GM12878 (cell line): Measurements from ENCODE around the gene NCS1. TPM values are rescaled to one million over a fixed set of nuclear protein-coding genes. Genes with fewer than 3 reads are reported as not detected.

ENCODE experiments used
- ATAC-seq: fragments of 200-7000 bp; cut with Tn5 transposase; 3 replicates; pipeline ENCODE4 v1.9.1; 2020; ENCODE audit warnings: mild to moderate bottlenecking, moderate library complexity
- BruUV-seq: library from RNA; stranded (reverse); fragments of 400-500 nt; replicated peaks from 2 replicates; lab custom pipeline; 2021; lab: Mats Ljungman, UMichigan
- CTCF ChIA-PET: fragments of 300-600 bp; sonication (Branson Sonifier 250); formaldehyde crosslinking; extraction: SDS; loops from one replicate; lab custom pipeline; 2021; ENCODE audit warnings: inconsistent platforms; lab: Yijun Ruan, JAX
- POLR2A ChIA-PET: fragments of 350-600 bp; formaldehyde crosslinking; extraction: SDS; loops from one replicate; lab custom pipeline; 2021; ENCODE audit warnings: inconsistent platforms; lab: Charles Lee
- RAD21 ChIA-PET: fragments of 300-600 bp; sonication (Branson Sonifier 250); formaldehyde crosslinking; loops from one replicate; lab custom pipeline; 2023; ENCODE audit warnings: antibody characterized with exemption; ENCODE audit not compliant: unreplicated experiment; lab: Charles Lee
- SMC1A ChIA-PET: fragments of 300-600 bp; sonication (Branson Sonifier 250); formaldehyde crosslinking; loops from one replicate; lab custom pipeline; 2023; ENCODE audit not compliant: unreplicated experiment, uncharacterized antibody; lab: Charles Lee
- DNase-seq: peaks from one replicate; pipeline ENCODE4 v3.0.0-alpha.2; 2011; ENCODE audit warnings: low read depth, low spot score
- FAIRE-seq: peaks from 3 replicates; lab custom pipeline; 2011; peaks lifted over from hg19 to GRCh38; lab: Jason Lieb, UNC
- H2AFZ ChIP-seq: 2 replicates; pipeline ENCODE4 v1.6.0; 2011; ENCODE audit warnings: low read depth, low read length, control low read depth; ENCODE audit not compliant: control insufficient read depth
- H3K27ac ChIP-seq: 2 replicates; pipeline ENCODE4 v1.5.1; 2011; ENCODE audit warnings: control low read depth; ENCODE audit not compliant: control insufficient read depth, insufficient read depth
- H3K27me3 ChIP-seq, 2 experiments: replicated peaks in 1 of 2; 2 replicates each; pipeline versions ENCODE4 v1.6.0 to v1.6.1; 2011; ENCODE audit warnings: low read length in 1 of 2; ENCODE audit not compliant: control insufficient read depth in 2 of 2, insufficient read depth in 2 of 2
- H3K36me3 ChIP-seq, 2 experiments: 2 replicates each; pipeline ENCODE4 v1.5.1; 2011; ENCODE audit warnings: low read length in 1 of 2; ENCODE audit not compliant: control insufficient read depth in 2 of 2, insufficient read depth in 2 of 2
- H3K4me1 ChIP-seq: 2 replicates; pipeline ENCODE4 v1.6.1; 2011; ENCODE audit warnings: mild to moderate bottlenecking, low read length, moderate library complexity, mixed read lengths; ENCODE audit not compliant: control insufficient read depth, insufficient read depth
- H3K4me2 ChIP-seq: 2 replicates; pipeline ENCODE4 v1.6.0; 2011; ENCODE audit warnings: control low read depth; ENCODE audit not compliant: control insufficient read depth, insufficient read depth
- H3K4me3 ChIP-seq: fragments of 200-600 bp; sonication (generic); 2 replicates; pipeline ENCODE4 v1.5.1; 2016
- H3K79me2 ChIP-seq: 2 replicates; pipeline ENCODE4 v1.6.0; 2011; ENCODE audit warnings: low read length; ENCODE audit not compliant: control insufficient read depth, insufficient read depth
- H3K9ac ChIP-seq: 2 replicates; pipeline ENCODE4 v1.8.0; 2011; ENCODE audit warnings: low read length, control low read depth, mixed read lengths; ENCODE audit not compliant: control insufficient read depth, insufficient read depth
- H3K9me3 ChIP-seq: replicated peaks from 3 replicates; pipeline ENCODE4 v1.5.1; 2011; ENCODE audit warnings: mild to moderate bottlenecking, low read length; ENCODE audit not compliant: control insufficient read depth, insufficient read depth
- H4K20me1 ChIP-seq: 2 replicates; pipeline ENCODE4 v1.6.0; 2011; ENCODE audit not compliant: control insufficient read depth, insufficient read depth
- CREM ChIP-seq: IDR thresholded peaks from 2 replicates; pipeline ENCODE4 v1.6.1; 2014; ENCODE audit warnings: antibody characterized with exemption, low read depth
- HDAC2 ChIP-seq: fragments of 200-600 bp; sonication (generic); IDR thresholded peaks from 2 replicates; pipeline ENCODE4 v1.6.1; 2017
- KAT2A ChIP-seq: conservative IDR thresholded peaks from 2 replicates; pipeline ENCODE4 v1.6.1; 2011; ENCODE audit warnings: low read depth, low read length; ENCODE audit not compliant: control insufficient read depth
- KLF5 ChIP-seq: fragments of 450-650 bp; IDR thresholded peaks from 2 replicates; pipeline ENCODE4 v1.6.1; 2014; ENCODE audit warnings: mild to moderate bottlenecking; ENCODE audit not compliant: partially characterized antibody
- MEF2A ChIP-seq: IDR thresholded peaks from 2 replicates; pipeline ENCODE4 v1.6.1; 2011; ENCODE audit warnings: low read depth, mild to moderate bottlenecking, low read length, moderate library complexity; ENCODE audit not compliant: insufficient read depth
- POLR2AphosphoS2 ChIP-seq: IDR thresholded peaks from 2 replicates; pipeline ENCODE4 v1.6.1; 2011; ENCODE audit warnings: low read depth, mild to moderate bottlenecking, low read length, improper control_type of control experiment, moderate library complexity
- POU2F2 ChIP-seq: IDR thresholded peaks from 3 replicates; pipeline ENCODE4 v1.6.1; 2011; ENCODE audit warnings: low read depth, mild to moderate bottlenecking, low read length, borderline replicate concordance
- RCOR1 ChIP-seq: conservative IDR thresholded peaks from 2 replicates; pipeline ENCODE4 v1.6.1; 2012; ENCODE audit warnings: low read depth, low read length, improper control_type of control experiment
- RELA ChIP-seq: fragments of 450-650 bp; IDR thresholded peaks from 2 replicates; pipeline ENCODE4 v1.8.0; 2014; ENCODE audit warnings: borderline replicate concordance; ENCODE audit not compliant: partially characterized antibody
- RUNX3 ChIP-seq: IDR thresholded peaks from 2 replicates; pipeline ENCODE4 v1.6.1; 2012; ENCODE audit warnings: low read length, inconsistent platforms
- SKIL ChIP-seq: fragments of 450-650 bp; IDR thresholded peaks from 2 replicates; pipeline ENCODE4 v1.6.1; 2017; ENCODE audit warnings: mild to moderate bottlenecking, low read depth, inconsistent platforms; ENCODE audit not compliant: poor library complexity, severe bottlenecking
- TBL1XR1 ChIP-seq: IDR thresholded peaks from 2 replicates; pipeline ENCODE4 v1.6.1; 2012; ENCODE audit warnings: low read depth, low read length, improper control_type of control experiment
- ZBTB4 ChIP-seq: fragments of 450-650 bp; formaldehyde crosslinking; IDR thresholded peaks from 2 replicates; pipeline ENCODE4 v1.4.0; 2022; ENCODE audit warnings: mild to moderate bottlenecking, moderate library complexity
- WGBS: methylation state at CpG from one replicate; pipeline ENCODE4 v1.1.6; 2016; ENCODE audit warnings: low lambda C conversion rate; ENCODE audit not compliant: insufficient replicate concordance, insufficient coverage; ENCODE audit errors: missing lambda C conversion rate; 5-methylcytosine and 5-hydroxymethylcytosine counted together
- in situ Hi-C: fragments of 300-500 bp; cut with MboI; formaldehyde crosslinking; loops from 9 replicates; pipeline ENCODE4 v1.14.3; 2018; ENCODE audit warnings: mixed read lengths
- intact Hi-C: fragments of 100-400 bp; cut with micrococcal nuclease; formaldehyde crosslinking; loops from one replicate; pipeline ENCODE4 v1.14.2; 2022; ENCODE audit not compliant: unreplicated experiment
- polyA plus RNA-seq, 11 experiments: library from polyadenylated mRNA; depleted of rRNA in 4 of 11; unstranded in 6 of 11; stranded (reverse) in 5 of 11; fragments of >200 nt; fragmentation: Nextera tagmentation in 4 of 11; fragmentation: Illumina TruSeq in 1 of 11; extraction: Ambion mirVana in 4 of 11; extraction: Trizol in 1 of 11; gene quantifications; 1 replicate in 1 of 11; 2 replicates in 10 of 11; pipeline versions ENCODE4 v1.2.1 to v1.2.3, GENCODE V29; 2011 to 2016; ENCODE audit warnings: inconsistent platforms in 2 of 11, missing spikeins in 2 of 11, low read depth in 1 of 11
- total RNA-seq, 4 experiments: library from RNA; depleted of rRNA in 3 of 4; stranded (reverse); fragments of >200 nt in 3 of 4; fragmentation: Illumina TruSeq in 1 of 4; extraction: Trizol in 1 of 4; gene quantifications; 2 replicates each; pipeline versions ENCODE4 v1.2.1 to v1.2.3, GENCODE V29; 2013 to 2021
- TF ChIP-seq, protein P1 (sequence below): fragments of 450-650 bp; IDR thresholded peaks from 2 replicates; pipeline ENCODE4 v1.6.1; 2017; ENCODE audit warnings: low read depth, mild to moderate bottlenecking, moderate library complexity
- TF ChIP-seq, protein P2 (sequence below): fragments of 450-650 bp; IDR thresholded peaks from 2 replicates; pipeline ENCODE4 v1.6.1; 2018; ENCODE audit warnings: borderline replicate concordance, mild to moderate bottlenecking; ENCODE audit not compliant: partially characterized antibody

Gene NCS1
- total and polyA plus RNA-seq, 10 of the 15 experiments (the other 5 are each of a cell fraction or from before 2014, with no cell fraction given), result 0.04 to 0.22 (median 0.06) TPM; not detected in 4

DNA sequence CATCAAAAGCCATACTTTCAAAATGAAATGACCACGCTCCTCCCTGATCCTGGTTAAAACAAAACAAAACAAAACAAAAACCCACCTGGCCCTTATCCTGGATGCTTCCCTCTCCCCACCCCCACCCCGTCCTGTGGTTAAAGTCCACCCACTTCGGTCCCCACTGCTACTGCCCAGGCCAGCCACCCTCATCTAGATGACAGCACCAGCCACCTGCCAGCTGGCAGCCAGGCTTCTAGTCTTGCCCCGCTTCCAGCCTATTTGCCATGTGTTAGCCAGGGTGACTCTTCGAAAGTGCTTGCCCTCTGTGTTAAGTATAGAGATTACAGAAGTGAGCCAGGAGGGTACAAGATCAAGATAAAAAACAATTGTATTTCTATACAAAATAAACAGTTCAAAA lies 27.5 kb upstream of the NCS1 start:
- FAIRE-seq (no peak), DNase-seq (no peak), ATAC-seq (no peak)
- Histone ChIP-seq H3K9me3 (no peaks in the 10 kb centered on the region), H3K9ac (no peak overlapping the region), H4K20me1 (no peaks in the 10 kb centered on the region; the same call in 1 of the 2 replicates), H3K36me3 (no peaks in the 10 kb centered on the region), H3K27ac (no peak overlapping the region), H3K4me2 (no peak overlapping the region), H3K27me3 (no peaks in the 10 kb centered on the region), H3K4me3 (no peak overlapping the region), H3K79me2 (no peaks in the 10 kb centered on the region), H2AFZ (no peak overlapping the region), H3K4me1 (no peaks in the 10 kb centered on the region)
- intact Hi-C loops, result no loop called here
- ChIA-PET POLR2A (interaction anchor here (0.6 kb wide), 1 partner anchor 18 kb away, joined by 3 read pairs; no protein-coding TSS in a partner anchor), SMC1A (interaction anchor here (0.7 to 1.2 kb wide), 2 partner anchors 9 to 16 kb away, joined by 3 read pairs; no protein-coding TSS in a partner anchor), CTCF (interaction anchor here (0.8 kb wide), 1 partner anchor 923 kb away, joined by 3 read pairs; no protein-coding TSS in a partner anchor), RAD21 (no interaction called here)
- WGBS, result 53% methylated on average over 4 of the region's 5 CpGs
- no TSS peak for BruUV-seq
- in situ Hi-C loops, result no loop called here
- TF ChIP-seq KAT2A (no peak), SKIL (no peak), HDAC2 (no peak), POLR2AphosphoS2 (no peak), RCOR1 (no peak), POU2F2 (no peak), MEF2A (no peak), TBL1XR1 (no peak), RUNX3 (no peak), ZBTB4 (CRISPR knock-in tag) (no peak), KLF5 (no peak), CREM (no peak), RELA (no peak)
- TF ChIP-seq, protein P1, sequence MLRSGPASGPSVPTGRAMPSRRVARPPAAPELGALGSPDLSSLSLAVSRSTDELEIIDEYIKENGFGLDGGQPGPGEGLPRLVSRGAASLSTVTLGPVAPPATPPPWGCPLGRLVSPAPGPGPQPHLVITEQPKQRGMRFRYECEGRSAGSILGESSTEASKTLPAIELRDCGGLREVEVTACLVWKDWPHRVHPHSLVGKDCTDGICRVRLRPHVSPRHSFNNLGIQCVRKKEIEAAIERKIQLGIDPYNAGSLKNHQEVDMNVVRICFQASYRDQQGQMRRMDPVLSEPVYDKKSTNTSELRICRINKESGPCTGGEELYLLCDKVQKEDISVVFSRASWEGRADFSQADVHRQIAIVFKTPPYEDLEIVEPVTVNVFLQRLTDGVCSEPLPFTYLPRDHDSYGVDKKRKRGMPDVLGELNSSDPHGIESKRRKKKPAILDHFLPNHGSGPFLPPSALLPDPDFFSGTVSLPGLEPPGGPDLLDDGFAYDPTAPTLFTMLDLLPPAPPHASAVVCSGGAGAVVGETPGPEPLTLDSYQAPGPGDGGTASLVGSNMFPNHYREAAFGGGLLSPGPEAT, result no peak
- TF ChIP-seq, protein P2, sequence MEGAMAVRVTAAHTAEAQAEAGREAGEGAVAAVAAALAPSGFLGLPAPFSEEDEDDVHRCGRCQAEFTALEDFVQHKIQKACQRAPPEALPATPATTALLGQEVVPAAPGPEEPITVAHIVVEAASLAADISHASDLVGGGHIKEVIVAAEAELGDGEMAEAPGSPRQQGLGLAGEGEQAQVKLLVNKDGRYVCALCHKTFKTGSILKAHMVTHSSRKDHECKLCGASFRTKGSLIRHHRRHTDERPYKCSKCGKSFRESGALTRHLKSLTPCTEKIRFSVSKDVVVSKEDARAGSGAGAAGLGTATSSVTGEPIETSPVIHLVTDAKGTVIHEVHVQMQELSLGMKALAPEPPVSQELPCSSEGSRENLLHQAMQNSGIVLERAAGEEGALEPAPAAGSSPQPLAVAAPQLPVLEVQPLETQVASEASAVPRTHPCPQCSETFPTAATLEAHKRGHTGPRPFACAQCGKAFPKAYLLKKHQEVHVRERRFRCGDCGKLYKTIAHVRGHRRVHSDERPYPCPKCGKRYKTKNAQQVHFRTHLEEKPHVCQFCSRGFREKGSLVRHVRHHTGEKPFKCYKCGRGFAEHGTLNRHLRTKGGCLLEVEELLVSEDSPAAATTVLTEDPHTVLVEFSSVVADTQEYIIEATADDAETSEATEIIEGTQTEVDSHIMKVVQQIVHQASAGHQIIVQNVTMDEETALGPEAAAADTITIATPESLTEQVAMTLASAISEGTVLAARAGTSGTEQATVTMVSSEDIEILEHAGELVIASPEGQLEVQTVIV, result no peak
